ENCODE measurements around the gene CYP3A4.
"Not testable (repeated sequence)": the region's sequence is repeated elsewhere in the genome, so short reads cannot be mapped to it uniquely, and the experiment has no call there.

Gene CYP3A4

DNA sequence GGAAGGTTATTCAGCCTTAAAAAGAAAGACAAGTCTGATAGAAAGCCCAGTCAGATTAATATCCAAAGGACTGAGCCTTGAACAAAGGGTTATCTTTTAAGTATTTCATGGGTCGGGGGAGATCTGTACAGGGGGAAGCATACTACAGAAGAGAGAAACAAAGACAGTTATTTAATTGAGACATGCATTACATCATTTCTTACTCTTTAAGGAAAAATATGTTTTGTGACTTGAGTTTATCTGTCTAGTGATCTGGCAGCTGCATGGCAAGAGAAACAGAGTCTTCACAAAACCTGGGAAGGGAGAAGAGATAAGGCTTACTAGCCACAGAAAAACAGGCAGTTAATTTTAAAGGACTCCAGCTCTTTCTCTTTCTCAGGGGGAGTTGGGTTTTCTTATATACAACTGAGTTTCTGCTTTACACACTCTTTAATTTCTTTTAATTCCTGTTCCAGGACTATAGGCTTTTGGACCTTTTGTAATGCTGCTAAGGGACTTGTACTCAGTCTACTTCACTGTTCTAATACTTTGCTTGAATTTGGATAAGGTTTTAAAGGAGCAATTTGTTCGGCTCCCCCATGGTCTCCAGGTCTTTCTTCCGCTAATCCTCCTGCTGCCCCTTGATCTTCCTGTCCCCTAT lies 23.0 kb upstream of the CYP3A4 start:
- Mint-ChIP-seq H3K4me3 (no peak overlapping the region), H3K4me1 (no peaks in the 10 kb centered on the region), H3K27ac (ENCODE audit: low read depth) (no peak overlapping the region), H3K9me3 (no peaks in the 10 kb centered on the region), H3K36me3 (ENCODE audit: insufficient read depth) (no peaks in the 10 kb centered on the region), H3K27me3 (peaks cover 74% of the 10 kb centered on the region)
- DNase-seq (ENCODE audit: low spot score in 2 of 2) (no peak), ATAC-seq (replicated peaks; ENCODE audit: extremely low read depth, poor library complexity, severe bottlenecking) (no peak)

DNA sequence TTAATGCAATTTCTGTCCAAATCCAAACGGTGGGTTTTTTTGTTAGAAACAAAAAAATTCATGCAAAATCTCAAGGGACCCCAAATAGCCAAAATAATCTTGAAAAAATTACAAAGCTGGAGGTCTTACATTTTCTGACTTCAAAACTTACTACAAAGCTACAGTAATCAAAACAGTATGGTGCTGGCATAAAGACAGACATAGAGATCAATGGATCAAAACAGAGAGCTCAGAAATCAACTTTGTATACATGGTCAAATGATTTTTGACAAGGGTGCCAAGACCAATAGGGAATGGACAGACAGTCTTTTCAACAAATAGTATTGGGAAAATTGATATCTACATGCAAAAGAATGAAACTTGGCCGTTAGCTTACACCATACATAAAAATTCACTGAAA lies 21.7 kb upstream of the CYP3A4 start:
- no peak overlapping the region for H3K27ac Mint-ChIP-seq (ENCODE audit: low read depth)
- DNase-seq (ENCODE audit: low spot score in 2 of 2) (no peak), ATAC-seq (replicated peaks; ENCODE audit: extremely low read depth, poor library complexity, severe bottlenecking) (no peak)
- H3K4me3 Mint-ChIP-seq, result no peak overlapping the region
- H3K9me3 Mint-ChIP-seq, result no peaks in the 10 kb centered on the region
- peaks cover 87% of the 10 kb centered on the region for H3K27me3 Mint-ChIP-seq
- H3K36me3 Mint-ChIP-seq (ENCODE audit: insufficient read depth), result no peaks in the 10 kb centered on the region
- no peaks in the 10 kb centered on the region for H3K4me1 Mint-ChIP-seq

DNA sequence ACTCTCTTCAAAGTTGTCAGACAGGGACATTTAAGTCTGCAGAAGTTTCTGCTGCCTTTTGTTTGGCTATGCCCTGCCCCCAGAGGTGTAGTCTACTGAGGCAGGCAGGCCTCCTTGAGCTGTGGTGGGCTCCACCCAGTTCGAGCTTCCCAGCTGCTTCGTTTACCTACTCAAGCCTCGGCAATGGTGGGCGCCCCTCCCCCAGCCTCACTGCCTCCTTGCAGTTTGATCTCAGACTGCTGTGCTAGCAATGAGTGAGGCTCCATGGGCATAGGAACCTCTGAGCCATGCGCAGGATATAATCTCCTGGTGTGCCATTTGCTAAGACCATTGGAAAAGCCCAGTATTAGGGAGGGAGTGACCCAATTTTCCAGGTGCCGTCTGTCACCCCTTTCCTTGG lies 19.1 kb upstream of the CYP3A4 start:
- H3K27ac Mint-ChIP-seq (ENCODE audit: low read depth), result not testable (repeated sequence)
- peaks cover 80% of the 10 kb centered on the region for H3K27me3 Mint-ChIP-seq

DNA sequence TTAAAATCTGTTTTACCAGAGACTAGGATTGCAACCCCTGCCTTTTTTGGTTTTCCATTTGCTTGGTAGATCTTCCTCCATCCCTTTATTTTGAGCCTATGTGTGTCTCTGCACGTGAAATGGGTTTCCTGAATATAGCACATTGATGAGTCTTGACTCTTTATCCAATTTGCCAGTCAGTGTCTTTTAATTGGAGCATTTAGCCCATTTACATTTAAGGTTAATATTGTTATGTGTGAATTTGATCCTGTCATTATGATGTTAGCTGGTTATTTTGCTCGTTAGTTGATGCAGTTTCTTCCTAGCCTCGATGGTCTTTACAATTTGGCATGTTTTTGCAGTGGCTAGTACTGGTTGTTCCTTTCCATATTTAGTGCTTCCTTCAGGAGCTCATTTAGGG lies 17.4 kb upstream of the CYP3A4 start:
- not testable (repeated sequence) for H3K9me3 Mint-ChIP-seq; DNase-seq (ENCODE audit: low spot score in 2 of 2); H3K4me1 Mint-ChIP-seq; ATAC-seq (replicated peaks; ENCODE audit: extremely low read depth, poor library complexity, severe bottlenecking); H3K36me3 Mint-ChIP-seq (ENCODE audit: insufficient read depth); H3K27ac Mint-ChIP-seq (ENCODE audit: low read depth); H3K4me3 Mint-ChIP-seq
- peaks cover 63% of the 10 kb centered on the region for H3K27me3 Mint-ChIP-seq

More for the DNA sequence above, 19.1 kb upstream of the CYP3A4 start:
- not testable (repeated sequence) for H3K9me3 Mint-ChIP-seq; H3K36me3 Mint-ChIP-seq (ENCODE audit: insufficient read depth); DNase-seq (ENCODE audit: low spot score in 2 of 2); H3K4me1 Mint-ChIP-seq; ATAC-seq (replicated peaks; ENCODE audit: extremely low read depth, poor library complexity, severe bottlenecking); H3K4me3 Mint-ChIP-seq

DNA sequence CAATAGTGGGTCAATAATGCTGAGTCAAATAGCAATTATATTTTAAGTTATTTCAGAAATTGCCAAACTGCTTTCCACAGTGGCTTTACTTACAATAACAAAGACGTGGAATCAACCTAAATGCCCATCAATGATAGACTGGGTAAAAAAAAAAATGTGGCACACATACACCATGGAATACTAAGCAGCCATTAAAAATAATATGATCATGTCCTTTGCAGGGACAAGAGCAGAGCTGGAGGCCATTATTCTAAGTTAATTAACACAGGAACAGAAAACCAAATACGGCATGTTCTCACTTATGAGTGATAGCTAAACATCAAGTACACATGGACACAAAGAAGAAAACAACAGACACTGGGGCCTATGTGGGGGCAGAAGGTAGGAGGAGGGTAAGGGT lies 15.0 kb upstream of the CYP3A4 start:
- no peak for ATAC-seq (replicated peaks; ENCODE audit: extremely low read depth, poor library complexity, severe bottlenecking)
- Mint-ChIP-seq H3K4me3 (no peak overlapping the region), H3K27me3 (peaks cover 49% of the 10 kb centered on the region), H3K27ac (ENCODE audit: low read depth) (no peak overlapping the region), H3K9me3 (no peaks in the 10 kb centered on the region), H3K4me1 (no peaks in the 10 kb centered on the region), H3K36me3 (ENCODE audit: insufficient read depth) (no peaks in the 10 kb centered on the region)
- DNase-seq (ENCODE audit: low spot score in 2 of 2), result no peak

DNA sequence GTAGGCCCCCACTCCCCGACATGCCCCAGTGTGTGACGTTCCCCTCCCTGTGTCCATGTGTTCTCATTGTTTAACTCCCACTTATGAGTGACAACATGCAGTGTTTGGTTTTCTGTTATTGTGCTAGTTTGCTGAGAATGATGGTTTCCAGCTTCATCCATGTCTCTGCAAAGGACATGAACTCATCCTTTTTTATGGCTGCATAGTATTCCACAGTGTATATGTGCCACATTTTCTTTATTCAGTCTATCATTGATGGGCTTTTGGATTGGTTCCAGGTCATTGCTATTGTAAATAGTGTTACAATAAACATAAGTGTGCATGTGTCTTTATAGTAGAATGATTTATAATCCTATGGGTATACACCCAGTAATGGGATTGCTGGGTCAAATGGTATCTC lies 11.9 kb upstream of the CYP3A4 start:
- not testable (repeated sequence) for H3K36me3 Mint-ChIP-seq (ENCODE audit: insufficient read depth); DNase-seq (ENCODE audit: low spot score in 2 of 2); H3K27ac Mint-ChIP-seq (ENCODE audit: low read depth); ATAC-seq (replicated peaks; ENCODE audit: extremely low read depth, poor library complexity, severe bottlenecking); H3K4me1 Mint-ChIP-seq; H3K4me3 Mint-ChIP-seq; H3K9me3 Mint-ChIP-seq
- peaks cover 18% of the 10 kb centered on the region for H3K27me3 Mint-ChIP-seq

DNA sequence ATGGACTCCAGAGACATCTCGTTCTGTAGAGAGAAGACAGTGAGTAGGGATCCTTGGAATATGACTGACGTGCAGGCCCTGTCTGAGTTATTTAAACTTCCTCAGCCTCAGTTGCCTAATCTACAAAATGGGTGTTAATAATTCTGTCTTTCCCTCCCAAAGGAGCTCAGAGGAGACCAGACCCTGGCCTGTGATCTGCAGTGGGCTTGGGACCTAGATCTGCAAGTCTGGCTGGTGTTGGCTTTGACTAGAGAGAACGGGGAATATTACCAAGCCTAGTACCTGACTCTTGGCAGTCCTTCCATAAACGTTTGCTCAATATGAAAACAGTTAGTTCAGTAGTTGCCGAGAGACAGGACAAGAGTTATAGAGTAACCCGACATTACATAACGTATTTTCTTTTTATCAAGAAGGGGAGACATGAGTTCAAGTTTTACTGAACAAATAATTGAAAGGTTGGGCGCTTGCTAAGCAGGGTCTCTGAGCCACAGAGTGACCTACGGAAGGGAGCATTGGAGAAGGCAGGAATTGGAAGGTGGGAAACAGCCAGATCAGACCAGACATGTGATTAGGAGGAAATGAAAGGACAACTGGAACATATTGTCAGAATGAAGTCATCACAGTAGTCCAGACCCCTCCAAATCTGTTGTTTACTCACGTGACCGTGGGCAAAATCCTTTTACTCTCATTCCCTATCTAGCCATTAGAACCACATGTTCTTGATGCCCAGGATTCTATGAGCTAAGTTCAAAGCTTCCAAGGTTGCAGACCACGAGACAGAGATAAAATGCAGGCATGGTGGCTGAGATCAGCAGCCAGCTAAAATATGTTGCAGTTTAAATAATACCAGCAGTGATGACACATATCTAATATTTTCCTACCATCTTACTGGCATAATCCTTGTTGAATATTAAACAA lies 10.9 kb upstream of the CYP3A4 start:
- DNase-seq (ENCODE audit: low spot score in 2 of 2) (no peak), ATAC-seq (replicated peaks; ENCODE audit: extremely low read depth, poor library complexity, severe bottlenecking) (no peak)
- Mint-ChIP-seq H3K27ac (ENCODE audit: low read depth) (no peak overlapping the region), H3K27me3 (peaks cover 10% of the 10 kb centered on the region), H3K4me1 (no peaks in the 10 kb centered on the region), H3K9me3 (no peaks in the 10 kb centered on the region), H3K4me3 (no peak overlapping the region), H3K36me3 (ENCODE audit: insufficient read depth) (no peaks in the 10 kb centered on the region)

DNA sequence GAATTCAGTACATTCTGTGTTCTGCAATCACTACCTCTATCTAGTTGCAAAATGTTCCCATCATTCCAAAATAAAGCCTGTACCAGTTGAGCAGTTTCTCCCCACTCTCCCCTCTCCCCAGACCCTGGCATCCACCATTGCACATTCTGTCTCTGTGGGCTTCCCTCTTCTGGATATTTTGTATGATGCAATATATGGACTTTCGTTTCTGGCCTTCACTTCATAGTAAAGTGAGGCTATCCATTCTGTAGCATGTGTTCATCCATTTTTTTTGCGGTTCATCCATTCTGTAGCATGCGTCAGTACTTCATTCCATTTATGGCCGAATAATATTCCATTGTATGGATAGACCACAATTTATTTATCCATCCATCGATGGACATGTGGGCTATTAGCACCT lies 9.5 kb upstream of the CYP3A4 start:
- peaks cover 9% of the 10 kb centered on the region for H3K4me1 Mint-ChIP-seq
- no peak for DNase-seq (ENCODE audit: low spot score in 2 of 2)
- no peak for ATAC-seq (replicated peaks; ENCODE audit: extremely low read depth, poor library complexity, severe bottlenecking)
- no peaks in the 10 kb centered on the region for H3K9me3 Mint-ChIP-seq
- H3K36me3 Mint-ChIP-seq (ENCODE audit: insufficient read depth), result no peaks in the 10 kb centered on the region
- H3K4me3 Mint-ChIP-seq, result no peak overlapping the region
- no peak overlapping the region for H3K27ac Mint-ChIP-seq (ENCODE audit: low read depth)
- H3K27me3 Mint-ChIP-seq, result peaks cover 10% of the 10 kb centered on the region

DNA sequence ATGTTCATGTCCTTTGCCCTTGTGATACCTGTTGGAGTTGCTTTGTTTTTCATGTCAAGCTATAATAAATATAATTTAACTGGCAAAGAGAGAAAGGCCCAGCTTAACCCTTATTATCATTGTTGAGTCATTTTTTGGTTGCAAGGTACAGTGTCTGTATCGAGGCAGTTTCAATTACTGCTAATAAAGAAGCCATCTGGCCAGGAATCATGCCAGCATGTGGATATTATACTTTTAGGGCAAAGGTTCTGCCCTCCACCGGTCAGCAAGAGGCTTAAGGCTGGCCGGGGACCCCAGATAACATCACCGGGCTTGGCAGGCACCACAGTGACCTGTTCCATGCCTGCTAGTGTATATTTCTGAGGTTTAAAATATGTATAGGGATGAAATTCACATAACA lies 9.0 kb upstream of the CYP3A4 start:
- DNase-seq (ENCODE audit: low spot score in 2 of 2), result no peak
- Mint-ChIP-seq H3K4me3 (no peak overlapping the region), H3K36me3 (ENCODE audit: insufficient read depth) (no peaks in the 10 kb centered on the region), H3K27ac (ENCODE audit: low read depth) (no peak overlapping the region), H3K4me1 (peaks cover 13% of the 10 kb centered on the region), H3K9me3 (no peaks in the 10 kb centered on the region), H3K27me3 (peaks cover 10% of the 10 kb centered on the region)
- ATAC-seq (replicated peaks; ENCODE audit: extremely low read depth, poor library complexity, severe bottlenecking), result no peak

DNA sequence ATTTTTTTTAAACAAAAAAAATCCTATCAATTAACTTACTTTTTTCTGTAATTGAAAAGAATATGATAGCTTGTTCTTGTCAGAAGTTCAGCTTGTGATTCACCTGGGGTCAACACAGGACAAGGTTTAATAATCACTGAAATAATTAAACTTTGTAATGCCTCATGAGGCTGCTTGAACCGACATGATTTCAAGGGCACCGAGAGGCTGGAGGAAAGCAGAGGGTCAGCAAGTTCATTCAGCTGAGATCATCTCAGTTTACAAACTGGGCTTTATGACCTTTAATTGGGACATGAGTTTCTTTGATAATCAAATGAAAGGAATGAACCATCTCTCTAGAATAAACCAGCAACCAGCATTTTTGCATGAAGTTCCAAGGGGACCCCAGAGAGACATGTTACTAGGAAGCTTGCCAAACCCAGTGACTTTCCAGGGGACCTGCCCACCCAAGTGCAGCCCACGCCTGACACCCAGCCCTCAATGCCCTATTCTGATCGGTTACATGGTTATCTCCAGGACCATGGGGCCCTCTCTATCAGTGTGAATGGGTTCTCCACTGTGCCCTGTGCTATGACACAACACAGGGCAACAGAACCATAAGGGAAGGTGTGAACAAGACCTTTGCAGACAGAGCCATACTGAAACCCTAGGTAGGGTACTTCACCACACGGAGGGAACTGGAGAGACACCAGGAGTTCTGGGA lies 7.8 kb upstream of the CYP3A4 start:
- Mint-ChIP-seq H3K27ac (ENCODE audit: low read depth) (no peak overlapping the region), H3K4me1 (peaks cover 15% of the 10 kb centered on the region), H3K36me3 (ENCODE audit: insufficient read depth) (no peaks in the 10 kb centered on the region), H3K9me3 (no peaks in the 10 kb centered on the region), H3K27me3 (peaks cover 10% of the 10 kb centered on the region), H3K4me3 (no peak overlapping the region)
- no peak for DNase-seq (ENCODE audit: low spot score in 2 of 2)
- no peak for ATAC-seq (replicated peaks; ENCODE audit: extremely low read depth, poor library complexity, severe bottlenecking)

DNA sequence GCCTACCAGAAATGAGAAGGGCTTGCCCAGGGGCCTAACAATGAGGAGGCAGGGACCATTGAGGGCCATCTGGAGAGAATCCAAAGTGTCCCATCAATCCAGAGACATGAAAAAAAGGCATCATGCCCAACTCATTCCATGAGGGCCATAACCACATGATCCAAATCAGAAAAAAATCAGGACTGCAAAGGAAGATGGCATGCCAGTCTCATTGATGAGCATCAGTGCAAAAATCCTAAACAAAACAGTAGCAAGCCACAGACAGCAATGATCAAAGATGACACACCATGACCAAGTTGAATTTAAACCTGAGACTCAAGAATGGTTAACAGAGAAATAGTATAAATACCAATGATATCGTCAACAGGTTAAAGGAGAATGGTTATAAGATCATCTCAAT lies 7.0 kb upstream of the CYP3A4 start:
- Mint-ChIP-seq H3K36me3 (ENCODE audit: insufficient read depth) (no peaks in the 10 kb centered on the region), H3K4me3 (no peak overlapping the region), H3K4me1 (peaks cover 15% of the 10 kb centered on the region), H3K27ac (ENCODE audit: low read depth) (no peak overlapping the region), H3K9me3 (no peaks in the 10 kb centered on the region), H3K27me3 (peaks cover 10% of the 10 kb centered on the region)
- ATAC-seq (replicated peaks; ENCODE audit: extremely low read depth, poor library complexity, severe bottlenecking) (no peak), DNase-seq (ENCODE audit: low spot score in 2 of 2) (no peak)

DNA sequence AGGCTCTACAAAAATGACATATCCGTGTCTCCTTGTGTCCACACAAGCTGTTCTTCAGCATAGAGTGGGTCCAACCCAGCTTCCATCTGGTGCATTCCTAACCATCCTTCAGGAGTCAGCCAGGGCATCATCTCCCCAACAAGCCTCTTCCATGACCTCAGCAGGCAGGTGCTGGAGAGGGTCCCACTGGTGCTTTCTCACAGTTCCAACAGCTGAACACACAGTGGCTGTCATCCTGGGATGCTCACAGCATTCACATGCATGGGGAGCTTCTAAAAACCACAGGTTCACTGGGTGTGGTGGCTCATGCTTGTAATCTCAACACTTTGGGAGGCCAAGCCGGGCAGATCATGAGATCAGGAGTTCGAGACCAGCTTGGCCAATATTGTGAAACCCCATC lies 6.4 kb upstream of the CYP3A4 start:
- Mint-ChIP-seq H3K9me3 (no peaks in the 10 kb centered on the region), H3K36me3 (ENCODE audit: insufficient read depth) (no peaks in the 10 kb centered on the region), H3K4me1 (peaks cover 15% of the 10 kb centered on the region), H3K27ac (ENCODE audit: low read depth) (peak overlapping the region; percentile 19), H3K4me3 (no peak overlapping the region), H3K27me3 (peaks cover 10% of the 10 kb centered on the region)
- DNase-seq (ENCODE audit: low spot score in 2 of 2) (no peak), ATAC-seq (replicated peaks; ENCODE audit: extremely low read depth, poor library complexity, severe bottlenecking) (no peak)

All from central memory CD8-positive, alpha-beta T cell (primary cell).